ENCODE data around the gene CCDC190.
"Not testable (repeated sequence)": the region's sequence is repeated elsewhere in the genome, so short reads cannot be mapped to it uniquely, and the experiment has no call there.

Gene CCDC190

GRCh38 chr1:162876751-162877150 is 15.8 kb upstream of the CCDC190 start:
- no peak for DNase-seq

- DNase-seq: no peak
Observed at GRCh38 chr1:162873671-162874666, 13.0 kb upstream of the CCDC190 start.

GRCh38 chr1:162872981-162873380 is 12.0 kb upstream of the CCDC190 start:
- no peak for DNase-seq

- not testable (repeated sequence) for DNase-seq
Observed at GRCh38 chr1:162871417-162871816, 10.4 kb upstream of the CCDC190 start.

GRCh38 chr1:162868972-162869371 is 8.0 kb upstream of the CCDC190 start:
- DNase-seq: no peak

- no peak for DNase-seq
Observed at GRCh38 chr1:162861625-162862024, 650 bp upstream of the CCDC190 start.

GRCh38 chr1:162859191-162859590 is 1.8 kb downstream of the CCDC190 start:
- DNase-seq: no peak

GRCh38 chr1:162857850-162858249 is 3.1 kb downstream of the CCDC190 start:
- no peak for DNase-seq

- no peak for DNase-seq
Observed at GRCh38 chr1:162856260-162856659, 4.7 kb downstream of the CCDC190 start.

- no peak for DNase-seq
Observed at GRCh38 chr1:162855461-162856150, 5.4 kb downstream of the CCDC190 start.

GRCh38 chr1:162854245-162854882 is 6.6 kb downstream of the CCDC190 start:
- DNase-seq: peak; percentile 66

GRCh38 chr1:162851341-162851740 is 9.6 kb downstream of the CCDC190 start:
- no peak for DNase-seq

GRCh38 chr1:162849711-162850110 is 11.3 kb downstream of the CCDC190 start:
- no peak for DNase-seq

- peak; percentile 74 for DNase-seq
Observed at GRCh38 chr1:162847839-162848453, 13.0 kb downstream of the CCDC190 start.

GRCh38 chr1:162846256-162847212 is 14.4 kb downstream of the CCDC190 start:
- no peak for DNase-seq

- DNase-seq: no peak
Observed at GRCh38 chr1:162844153-162844552, 16.8 kb downstream of the CCDC190 start.

- no peak for DNase-seq
Observed at GRCh38 chr1:162840250-162840839, 20.6 kb downstream of the CCDC190 start.

- DNase-seq: no peak
Observed at GRCh38 chr1:162838863-162839262, 22.1 kb downstream of the CCDC190 start.

- no peak for DNase-seq
Observed at GRCh38 chr1:162835157-162835899, 25.6 kb downstream of the CCDC190 start.

GRCh38 chr1:162832470-162832869 is 28.5 kb downstream of the CCDC190 start:
- DNase-seq: no peak

- DNase-seq: no peak
Observed at GRCh38 chr1:162829268-162829667, 31.7 kb downstream of the CCDC190 start.
